Measurements from ENCODE around the gene NOLC1.

Gene NOLC1

GRCh38 chr10:102151774-102152544, at the start of gene NOLC1:
TSS of gene NOLC1 (plus strand) at chr10:102152389. CDS start at chr10:102152411, 22 bp downstream.
- DNase-seq (ENCODE audit: extremely low read depth in 1 of 2, low read depth in 1 of 2), result peak; percentile 98 to 99

GRCh38 chr10:102102421-102102820, 49.8 kb upstream of the NOLC1 start:
- DNase-seq (ENCODE audit: extremely low read depth in 1 of 2, low read depth in 1 of 2), result no peak

GRCh38 chr10:102106998-102107397, 45.2 kb upstream of the NOLC1 start:
- no peak for DNase-seq (ENCODE audit: extremely low read depth in 1 of 2, low read depth in 1 of 2)

GRCh38 chr10:102109166-102110116, 42.7 kb upstream of the NOLC1 start:
- DNase-seq (ENCODE audit: extremely low read depth in 1 of 2, low read depth in 1 of 2), result no peak

GRCh38 chr10:102111276-102111675, 40.9 kb upstream of the NOLC1 start:
- DNase-seq (ENCODE audit: extremely low read depth in 1 of 2, low read depth in 1 of 2), result no peak

GRCh38 chr10:102112210-102112817, 39.9 kb upstream of the NOLC1 start:
- DNase-seq (ENCODE audit: extremely low read depth in 1 of 2, low read depth in 1 of 2), result no peak

- no peak for DNase-seq (ENCODE audit: extremely low read depth in 1 of 2, low read depth in 1 of 2)
Measured at GRCh38 chr10:102113261-102113955, 38.8 kb upstream of the NOLC1 start.

- no peak for DNase-seq (ENCODE audit: extremely low read depth in 1 of 2, low read depth in 1 of 2)
Measured at GRCh38 chr10:102113956-102114857, 38.0 kb upstream of the NOLC1 start.

- peak; percentile 45 to 80 for DNase-seq (ENCODE audit: extremely low read depth in 1 of 2, low read depth in 1 of 2)
Measured at GRCh38 chr10:102114861-102115618, 37.1 kb upstream of the NOLC1 start.

GRCh38 chr10:102115775-102116174, 36.4 kb upstream of the NOLC1 start:
- DNase-seq (ENCODE audit: extremely low read depth in 1 of 2, low read depth in 1 of 2), result no peak

GRCh38 chr10:102116656-102117055, 35.5 kb upstream of the NOLC1 start:
- DNase-seq (ENCODE audit: extremely low read depth in 1 of 2, low read depth in 1 of 2), result no peak

GRCh38 chr10:102117391-102118159, 34.6 kb upstream of the NOLC1 start:
- DNase-seq (ENCODE audit: extremely low read depth in 1 of 2, low read depth in 1 of 2), result no peak

GRCh38 chr10:102118867-102119266, 33.3 kb upstream of the NOLC1 start:
- no peak for DNase-seq (ENCODE audit: extremely low read depth in 1 of 2, low read depth in 1 of 2)

- no peak for DNase-seq (ENCODE audit: extremely low read depth in 1 of 2, low read depth in 1 of 2)
Measured at GRCh38 chr10:102119417-102120141, 32.6 kb upstream of the NOLC1 start.

- DNase-seq (ENCODE audit: extremely low read depth in 1 of 2, low read depth in 1 of 2), result peak in 1 of 2 donors; percentile 45
Measured at GRCh38 chr10:102120142-102120990, 31.8 kb upstream of the NOLC1 start, which contains the start of gene LDB1. TSS of gene LDB1 (minus strand) at chr10:102120368. CDS start at chr10:102120110, 258 bp downstream.

GRCh38 chr10:102120991-102121738, 31.0 kb upstream of the NOLC1 start:
- DNase-seq (ENCODE audit: extremely low read depth in 1 of 2, low read depth in 1 of 2), result no peak
